Hepatocyte (in vitro differentiated cells): ENCODE data around the gene TRIM39.

ENCODE experiments used
- CTCF ChIP-seq: fragments of 200-600 bp; sonication (generic); IDR thresholded peaks from 2 replicates; pipeline ENCODE4 v1.5.1; 2016; ENCODE audit warnings: antibody characterized with exemption, mild to moderate bottlenecking; ENCODE audit not compliant: poor library complexity
- EZH2 ChIP-seq: fragments of 200-600 bp; sonication (generic); IDR thresholded peaks from 2 replicates; pipeline ENCODE4 v1.6.1; 2016; ENCODE audit warnings: antibody characterized with exemption, mild to moderate bottlenecking, borderline replicate concordance
- EZH2phosphoT487 ChIP-seq: fragments of 200-600 bp; sonication (generic); IDR thresholded peaks from one replicate; pipeline ENCODE4 v1.6.1; 2018; ENCODE audit warnings: antibody characterized with exemption, mild to moderate bottlenecking, low read depth, moderate library complexity; ENCODE audit not compliant: unreplicated experiment, severe bottlenecking

DNA sequence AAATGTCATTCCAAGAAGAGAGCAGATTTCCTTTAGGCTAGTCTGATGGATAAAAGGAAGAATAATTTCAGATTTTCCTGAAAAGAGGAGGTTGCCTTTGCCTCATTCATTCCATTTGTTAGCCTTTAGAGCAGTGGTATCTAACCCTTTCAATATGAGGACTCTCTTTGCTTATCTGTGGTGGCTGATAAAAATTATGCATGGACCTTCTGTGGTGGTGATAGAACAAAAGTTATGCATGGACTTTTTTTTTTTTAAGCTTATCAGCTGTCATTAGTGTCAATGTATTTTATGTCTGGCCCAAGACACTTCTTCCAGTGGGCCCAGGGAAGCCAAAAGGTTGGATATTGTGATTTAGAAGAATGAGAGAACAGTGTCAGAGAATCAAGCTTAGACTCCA is 1.7 kb downstream of the TRIM39 start:
- no peak for TF ChIP-seq EZH2phosphoT487
- TF ChIP-seq CTCF: no peak
- TF ChIP-seq EZH2: no peak
